Peyer's patch (tissue), 4 donors: ENCODE data around the gene LEF1. TPM values are rescaled to one million over a fixed set of nuclear protein-coding genes. Genes with fewer than 3 reads are reported as not detected.
A peak's percentile ranks its signal among the peaks of the same experiment; 100 is the strongest.

ENCODE experiments used
- DNase-seq, 3 donors: peaks; one replicate each; pipeline ENCODE4 v3.0.0-alpha.2; 2017 to 2019
- H3K27ac ChIP-seq, 4 donors: fragments of 200-600 bp; sonication (generic); one replicate each; pipeline ENCODE4 v1.5.1; 2016 to 2019
- H3K27me3 ChIP-seq, 2 donors: fragments of 200-600 bp; sonication (generic); one replicate each; pipeline ENCODE4 v1.5.1; 2019
- H3K36me3 ChIP-seq, 3 donors: fragments of 200-600 bp; sonication (generic); one replicate each; pipeline ENCODE4 v1.5.1; 2016 to 2019
- H3K4me1 ChIP-seq, 4 donors: fragments of 200-600 bp; sonication (generic); one replicate each; pipeline ENCODE4 v1.5.1; 2016 to 2019
- H3K4me3 ChIP-seq, 4 donors: fragments of 200-600 bp; sonication (generic); 1 replicate in 3 of 4; 2 replicates in 1 of 4; pipeline ENCODE4 v1.5.1; 2016 to 2019; ENCODE audit warnings: mild to moderate bottlenecking in 1 of 4
- H3K9me3 ChIP-seq, 4 donors: fragments of 200-600 bp; sonication (generic); one replicate each; pipeline ENCODE4 v1.5.1; 2016 to 2019; ENCODE audit warnings: mild to moderate bottlenecking in 1 of 4
- POLR2A ChIP-seq, 2 donors: fragments of 450-650 bp; IDR thresholded peaks; one replicate each; pipeline ENCODE4 v1.5.1; 2017; ENCODE audit warnings: antibody characterized with exemption in 2 of 2, mild to moderate bottlenecking in 2 of 2, moderate library complexity in 2 of 2
- total RNA-seq, 4 donors: library from RNA; depleted of rRNA; stranded (reverse); fragments of >200 nt; gene quantifications; one replicate each; pipeline ENCODE4 v1.1.0, GENCODE V29; 2016
- TF ChIP-seq, protein P1 (sequence below), 6 experiments: fragments of 450-650 bp in 4 of 6; fragments of 200-600 bp in 2 of 6; sonication (generic) in 1 of 6; IDR thresholded peaks; one replicate each; pipeline ENCODE4 v1.5.1; 2017 to 2019; ENCODE audit warnings: antibody characterized with exemption in 6 of 6, mild to moderate bottlenecking in 3 of 6, moderate library complexity in 1 of 6

Gene LEF1
- total RNA-seq, 4 donors from 2014 or later = 0.53 to 34.7 (median 4.4) TPM

DNA sequence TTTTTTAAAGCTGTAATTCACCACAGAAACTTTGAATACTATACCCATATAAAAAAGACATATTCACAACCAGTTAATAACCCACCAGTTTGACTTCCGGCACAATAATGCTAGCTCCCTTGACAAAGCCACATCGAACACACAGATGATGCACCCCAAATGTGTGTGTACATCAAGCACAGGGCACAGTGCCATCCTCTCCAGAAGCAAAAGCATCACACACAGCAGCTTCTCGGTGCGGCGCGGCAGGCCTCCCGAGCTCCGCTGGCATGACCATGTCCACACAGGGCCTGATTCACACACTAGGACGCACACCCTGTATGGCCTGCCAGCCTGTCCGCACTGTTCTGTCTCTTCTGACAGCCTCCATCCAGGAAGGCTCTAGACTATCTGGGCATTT, 88.0 kb downstream of the LEF1 start:
- Histone ChIP-seq H3K4me1 (no peaks in the 10 kb centered on the region), H3K9me3 (no peaks in the 10 kb centered on the region), H3K4me3 (no peak overlapping the region), H3K27ac (no peak overlapping the region), H3K27me3 (no peaks in the 10 kb centered on the region), H3K36me3 (no peaks in the 10 kb centered on the region)
- TF ChIP-seq POLR2A (IDR thresholded peaks at IDR 0.05) = no peak
- TF ChIP-seq, protein P1, sequence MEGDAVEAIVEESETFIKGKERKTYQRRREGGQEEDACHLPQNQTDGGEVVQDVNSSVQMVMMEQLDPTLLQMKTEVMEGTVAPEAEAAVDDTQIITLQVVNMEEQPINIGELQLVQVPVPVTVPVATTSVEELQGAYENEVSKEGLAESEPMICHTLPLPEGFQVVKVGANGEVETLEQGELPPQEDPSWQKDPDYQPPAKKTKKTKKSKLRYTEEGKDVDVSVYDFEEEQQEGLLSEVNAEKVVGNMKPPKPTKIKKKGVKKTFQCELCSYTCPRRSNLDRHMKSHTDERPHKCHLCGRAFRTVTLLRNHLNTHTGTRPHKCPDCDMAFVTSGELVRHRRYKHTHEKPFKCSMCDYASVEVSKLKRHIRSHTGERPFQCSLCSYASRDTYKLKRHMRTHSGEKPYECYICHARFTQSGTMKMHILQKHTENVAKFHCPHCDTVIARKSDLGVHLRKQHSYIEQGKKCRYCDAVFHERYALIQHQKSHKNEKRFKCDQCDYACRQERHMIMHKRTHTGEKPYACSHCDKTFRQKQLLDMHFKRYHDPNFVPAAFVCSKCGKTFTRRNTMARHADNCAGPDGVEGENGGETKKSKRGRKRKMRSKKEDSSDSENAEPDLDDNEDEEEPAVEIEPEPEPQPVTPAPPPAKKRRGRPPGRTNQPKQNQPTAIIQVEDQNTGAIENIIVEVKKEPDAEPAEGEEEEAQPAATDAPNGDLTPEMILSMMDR (IDR thresholded peaks at IDR 0.05) = no peak
- DNase-seq = no peak

DNA sequence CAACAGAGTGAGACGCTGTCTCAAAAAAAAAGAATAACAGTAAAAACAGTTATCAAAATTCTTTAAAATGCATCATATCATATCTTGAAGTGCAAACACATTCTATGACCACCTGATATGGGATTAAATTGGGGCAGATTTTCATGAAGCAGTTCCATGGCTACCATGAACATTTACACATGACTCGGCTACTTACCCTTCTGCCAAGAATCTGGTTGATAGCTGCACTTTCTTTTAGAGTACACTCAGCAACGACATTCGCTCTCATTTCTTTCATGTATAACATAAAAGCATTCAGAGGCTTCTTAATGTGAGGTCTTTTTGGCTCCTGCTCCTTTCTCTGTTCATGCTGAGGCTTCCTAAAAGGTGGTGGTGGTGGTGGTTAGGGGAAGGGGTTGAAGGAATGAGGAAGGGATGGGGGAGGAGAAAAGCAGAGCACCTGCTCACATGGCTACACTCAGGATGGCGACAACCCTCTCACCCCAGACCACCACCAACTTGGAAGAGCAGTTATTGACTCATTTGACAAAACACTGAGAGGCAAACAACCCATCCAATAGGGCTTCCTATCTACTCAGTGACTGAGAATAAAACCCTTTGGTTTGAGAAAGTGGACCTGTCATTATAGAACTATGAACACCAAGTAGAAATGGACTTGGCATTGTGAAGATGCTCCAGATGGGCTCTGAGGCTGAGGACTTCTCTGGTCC, 90.6 kb downstream of the LEF1 start:
- H3K27ac ChIP-seq = no peak overlapping the region
- TF ChIP-seq, protein P1 (IDR thresholded peaks at IDR 0.05) = no peak
- TF ChIP-seq POLR2A (IDR thresholded peaks at IDR 0.05) = no peak
- DNase-seq = no peak
- no peaks in the 10 kb centered on the region for H3K36me3 ChIP-seq
- H3K4me3 ChIP-seq = no peak overlapping the region
- no peaks in the 10 kb centered on the region for H3K27me3 ChIP-seq
- H3K9me3 ChIP-seq = no peaks in the 10 kb centered on the region
- H3K4me1 ChIP-seq = no peaks in the 10 kb centered on the region

DNA sequence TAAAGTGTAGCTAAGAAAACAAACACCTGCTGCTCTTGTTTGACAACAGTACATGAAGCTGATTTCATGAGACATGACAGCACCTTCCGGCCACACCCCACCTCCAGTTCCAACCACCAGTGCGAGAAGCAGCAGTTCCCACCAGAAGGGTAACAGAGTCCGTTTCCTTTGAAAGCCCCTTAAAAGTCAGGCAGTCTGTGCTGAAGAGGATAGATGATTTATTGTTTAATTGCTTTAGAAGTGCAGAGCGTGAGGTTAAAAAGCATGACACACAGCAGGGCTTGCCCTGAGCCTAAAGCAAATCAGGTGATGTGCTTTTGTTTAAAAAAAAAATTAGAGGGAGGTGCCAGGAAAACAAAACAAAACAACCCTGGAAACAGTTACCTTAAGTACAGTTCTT, 96.4 kb downstream of the LEF1 start:
- no peaks in the 10 kb centered on the region for H3K27me3 ChIP-seq
- DNase-seq = peak in 2 of 3 donors; percentile 44 to 60
- H3K27ac ChIP-seq = no peak overlapping the region
- H3K36me3 ChIP-seq = no peaks in the 10 kb centered on the region
- H3K4me1 ChIP-seq = no peaks in the 10 kb centered on the region
- H3K9me3 ChIP-seq = no peaks in the 10 kb centered on the region
- no peak overlapping the region for H3K4me3 ChIP-seq
- no peak for TF ChIP-seq POLR2A (IDR thresholded peaks at IDR 0.05)
- TF ChIP-seq, protein P1 (IDR thresholded peaks at IDR 0.05) = no peak

DNA sequence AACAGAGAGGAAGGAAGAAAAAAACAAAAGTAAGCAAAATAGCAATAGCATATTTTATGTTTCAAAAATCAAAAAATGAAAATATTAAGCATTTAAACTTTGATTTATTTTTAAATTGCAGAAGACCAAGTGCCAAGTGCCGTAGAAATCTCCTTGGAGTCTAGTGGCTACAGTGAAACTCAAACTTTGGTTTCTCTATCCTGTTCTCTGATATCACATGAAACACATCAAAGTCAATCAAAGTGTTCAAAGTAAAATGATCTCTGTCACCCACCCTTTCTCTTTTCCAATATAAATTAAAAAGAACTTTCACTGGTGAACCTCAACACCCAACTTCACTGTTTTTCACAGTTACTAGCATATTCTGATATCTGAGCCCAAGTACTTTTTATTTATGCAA, 98.0 kb downstream of the LEF1 start:
- H3K27ac ChIP-seq = no peak overlapping the region
- H3K27me3 ChIP-seq = no peaks in the 10 kb centered on the region
- no peak overlapping the region for H3K4me3 ChIP-seq
- no peaks in the 10 kb centered on the region for H3K36me3 ChIP-seq
- H3K9me3 ChIP-seq = no peaks in the 10 kb centered on the region
- TF ChIP-seq, protein P1 (IDR thresholded peaks at IDR 0.05) = no peak
- TF ChIP-seq POLR2A (IDR thresholded peaks at IDR 0.05) = no peak
- no peak for DNase-seq
- no peaks in the 10 kb centered on the region for H3K4me1 ChIP-seq

DNA sequence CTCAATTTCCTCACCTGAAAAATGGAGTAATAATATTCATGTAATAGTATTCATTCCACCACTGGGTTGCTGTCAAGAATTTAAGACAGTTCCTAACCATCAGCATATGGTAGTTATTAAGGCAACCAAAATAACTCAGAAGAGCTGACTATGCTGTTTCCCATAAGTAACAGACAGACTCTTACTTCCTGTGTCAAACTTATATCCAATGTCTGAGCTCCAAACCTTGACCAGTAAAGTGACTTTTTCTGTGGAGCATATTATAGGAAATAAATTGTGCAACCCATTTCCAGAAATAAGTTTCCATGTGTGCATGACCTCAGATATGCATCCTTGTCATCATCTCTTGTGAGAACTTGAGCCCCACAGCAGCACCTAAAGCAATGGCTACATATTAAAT, 100.3 kb downstream of the LEF1 start:
- no peak overlapping the region for H3K27ac ChIP-seq
- H3K4me1 ChIP-seq = no peaks in the 10 kb centered on the region
- no peaks in the 10 kb centered on the region for H3K27me3 ChIP-seq
- no peak for DNase-seq
- TF ChIP-seq POLR2A (IDR thresholded peaks at IDR 0.05) = no peak
- TF ChIP-seq, protein P1 (IDR thresholded peaks at IDR 0.05) = no peak
- no peaks in the 10 kb centered on the region for H3K36me3 ChIP-seq
- no peak overlapping the region for H3K4me3 ChIP-seq
- no peaks in the 10 kb centered on the region for H3K9me3 ChIP-seq
